Measurements from ENCODE around the gene NBDY.
"Not testable (repeated sequence)": the region's sequence is repeated elsewhere in the genome, so short reads cannot be mapped to it uniquely, and the experiment has no call there.

The NBDY gene

GRCh38 chrX:56757327-56757726, 28.3 kb downstream of the NBDY start:
- Mint-ChIP-seq H3K36me3 (ENCODE audit: low read depth) (peaks cover 31% of the 10 kb centered on the region), H3K4me3 (no peak overlapping the region), H3K9me3 (peaks cover 15% of the 10 kb centered on the region), H3K4me1 (peaks cover under 1% of the 10 kb centered on the region), H3K27me3 (ENCODE audit: low read depth) (no peaks in the 10 kb centered on the region), H3K27ac (no peak overlapping the region)
- TF ChIP-seq CTCF (IDR thresholded peaks at IDR 0.05; ENCODE audit: unreplicated experiment in 3 of 3), result no peak

- no peak overlapping the region for H3K4me3 Mint-ChIP-seq
- H3K9me3 Mint-ChIP-seq, result peaks cover 15% of the 10 kb centered on the region
- peaks cover 5% of the 10 kb centered on the region for H3K4me1 Mint-ChIP-seq
- TF ChIP-seq CTCF (IDR thresholded peaks at IDR 0.05; ENCODE audit: unreplicated experiment in 3 of 3), result no peak
- H3K36me3 Mint-ChIP-seq (ENCODE audit: low read depth), result peaks cover 22% of the 10 kb centered on the region
- no peaks in the 10 kb centered on the region for H3K27me3 Mint-ChIP-seq (ENCODE audit: low read depth)
- H3K27ac Mint-ChIP-seq, result no peak overlapping the region
Measured at GRCh38 chrX:56758456-56758855, 29.4 kb downstream of the NBDY start.

GRCh38 chrX:56759736-56760409, 30.8 kb downstream of the NBDY start:
- no peak overlapping the region for H3K27ac Mint-ChIP-seq
- H3K36me3 Mint-ChIP-seq (ENCODE audit: low read depth), result peaks cover 10% of the 10 kb centered on the region
- no peaks in the 10 kb centered on the region for H3K27me3 Mint-ChIP-seq (ENCODE audit: low read depth)
- no peak for TF ChIP-seq CTCF (IDR thresholded peaks at IDR 0.05; ENCODE audit: unreplicated experiment in 3 of 3)
- H3K4me1 Mint-ChIP-seq, result peaks cover 12% of the 10 kb centered on the region
- H3K4me3 Mint-ChIP-seq, result no peak overlapping the region
- peaks cover 3% of the 10 kb centered on the region for H3K9me3 Mint-ChIP-seq

GRCh38 chrX:56760410-56761124, 31.5 kb downstream of the NBDY start:
- not testable (repeated sequence) for H3K9me3 Mint-ChIP-seq; H3K4me3 Mint-ChIP-seq; H3K27ac Mint-ChIP-seq; H3K27me3 Mint-ChIP-seq (ENCODE audit: low read depth)
- Mint-ChIP-seq H3K4me1 (peaks cover 19% of the 10 kb centered on the region), H3K36me3 (ENCODE audit: low read depth) (peaks cover 14% of the 10 kb centered on the region)

GRCh38 chrX:56761167-56761566, 32.1 kb downstream of the NBDY start:
- Mint-ChIP-seq H3K4me3 (no peak overlapping the region), H3K9me3 (peaks cover 3% of the 10 kb centered on the region), H3K27me3 (ENCODE audit: low read depth) (no peaks in the 10 kb centered on the region), H3K4me1 (peaks cover 24% of the 10 kb centered on the region), H3K27ac (no peak overlapping the region), H3K36me3 (ENCODE audit: low read depth) (peaks cover 16% of the 10 kb centered on the region)
- no peak for TF ChIP-seq CTCF (IDR thresholded peaks at IDR 0.05; ENCODE audit: unreplicated experiment in 3 of 3)

GRCh38 chrX:56762220-56762619, 33.2 kb downstream of the NBDY start:
- Mint-ChIP-seq H3K4me1 (peaks cover 28% of the 10 kb centered on the region), H3K36me3 (ENCODE audit: low read depth) (peaks cover 15% of the 10 kb centered on the region), H3K27me3 (ENCODE audit: low read depth) (no peaks in the 10 kb centered on the region), H3K9me3 (peaks cover 6% of the 10 kb centered on the region), H3K4me3 (no peak overlapping the region), H3K27ac (peak overlapping the region in 2 of 3 experiments; percentile 71 to 99)
- no peak for TF ChIP-seq CTCF (IDR thresholded peaks at IDR 0.05; ENCODE audit: unreplicated experiment in 3 of 3)

All from nephron (organoid).